NCI-H524 (cell line): Measurements from ENCODE around the gene SAT1.

ENCODE experiments used
- DNase-seq, 2 experiments: peaks; one replicate each; lab custom pipeline; 2025; lab: John Stamatoyannopoulos, UW

SAT1 gene

GRCh38 chrX:23776363-23776762 lies 6.6 kb upstream of the SAT1 start:
- no peak for DNase-seq

DNA sequence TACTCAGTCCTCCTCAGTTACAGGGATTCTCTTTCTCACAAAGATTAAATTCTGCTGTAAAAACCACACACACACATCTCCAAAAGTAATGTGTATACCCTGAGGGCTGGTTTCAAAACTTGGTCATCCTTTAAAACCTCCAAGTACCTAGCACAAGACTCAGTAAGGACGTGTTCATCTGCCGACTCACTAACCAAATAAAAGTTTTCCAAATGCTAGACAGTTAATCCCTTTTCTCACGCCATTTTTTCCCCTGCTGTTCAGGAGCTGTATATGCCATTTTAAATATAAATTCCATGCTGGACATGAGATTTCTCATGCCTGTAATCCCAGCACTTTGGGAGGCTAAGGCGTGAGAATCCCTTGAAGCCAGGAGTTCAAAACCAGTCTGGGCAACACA lies 3.9 kb upstream of the SAT1 start:
- DNase-seq: peak in 1 of 2 experiments; percentile 3

- no peak for DNase-seq
Measured at GRCh38 chrX:23782455-23782854, 518 bp upstream of the SAT1 start.

- DNase-seq: no peak
Measured at GRCh38 chrX:23783589-23784469, 856 bp downstream of the SAT1 start.

DNA sequence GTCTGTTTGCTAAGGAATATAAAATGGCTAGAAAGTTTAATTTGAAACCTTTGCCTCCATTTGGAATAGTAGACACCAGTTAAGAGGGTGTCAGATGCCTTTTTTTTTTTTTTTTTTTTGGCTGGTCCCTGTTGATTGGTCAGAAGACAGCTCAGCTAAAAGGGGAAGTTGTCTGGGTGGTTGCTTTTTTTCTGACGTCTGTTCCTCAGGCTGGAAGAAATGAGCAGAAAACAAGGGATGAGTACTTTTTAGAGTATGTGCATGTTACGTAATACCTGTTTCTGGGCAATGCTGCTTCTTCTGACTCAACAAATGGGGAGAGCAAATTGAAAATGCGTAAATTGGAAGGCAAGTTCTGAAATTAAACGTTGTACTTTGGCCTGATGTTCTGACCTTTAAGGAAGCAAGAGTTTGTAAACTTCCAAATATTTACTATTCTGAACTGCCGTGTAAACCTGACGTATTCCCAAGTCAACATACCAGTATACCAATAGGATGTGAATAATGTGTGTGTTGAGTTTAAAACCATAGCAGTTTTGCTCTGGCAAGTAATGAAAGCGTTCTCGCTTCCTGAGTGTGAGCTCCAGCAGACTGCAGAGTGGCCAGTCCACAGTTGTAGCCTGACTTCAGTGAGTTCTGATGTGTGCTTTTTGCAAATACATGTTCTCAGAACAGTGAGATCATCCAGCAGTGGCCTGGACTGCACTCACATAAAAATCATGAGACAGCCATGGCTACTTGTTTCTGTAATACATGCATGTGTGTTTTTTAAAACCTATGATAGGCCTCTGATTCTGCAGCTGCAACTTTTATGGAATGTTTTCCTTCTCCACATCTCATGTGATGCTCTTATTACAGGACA lies 1.7 kb downstream of the SAT1 start:
- DNase-seq: no peak

- no peak for DNase-seq
Measured at GRCh38 chrX:23785580-23785979, 2.6 kb downstream of the SAT1 start.

DNA sequence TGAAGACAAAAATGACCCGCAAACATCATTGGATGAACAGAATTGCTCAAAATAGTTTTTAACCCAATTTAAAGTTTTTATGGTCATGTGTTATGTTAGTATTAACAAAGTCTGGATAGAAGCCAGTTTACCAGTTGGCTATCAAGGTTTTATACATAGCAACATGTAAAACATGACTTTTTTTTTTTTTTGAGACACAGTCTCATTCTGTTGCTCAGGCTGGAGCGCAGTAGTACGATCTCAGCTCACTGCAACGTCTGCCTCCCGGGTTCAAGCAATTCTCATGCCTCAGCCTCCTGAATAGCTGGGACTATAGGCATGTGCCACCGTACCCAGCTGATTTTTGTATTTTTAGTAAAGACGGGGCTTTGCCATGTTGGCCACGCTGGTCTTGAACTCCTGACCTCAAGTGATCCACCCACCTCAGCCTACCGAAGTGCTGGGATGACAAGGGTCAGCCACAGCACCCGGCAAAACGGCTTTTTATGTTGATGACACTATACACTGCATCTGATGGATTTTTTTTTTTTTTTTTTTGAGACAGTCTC lies 3.4 kb downstream of the SAT1 start:
- no peak for DNase-seq

GRCh38 chrX:23787745-23788118 lies 4.8 kb downstream of the SAT1 start:
- DNase-seq: no peak

GRCh38 chrX:23788521-23788920 lies 5.5 kb downstream of the SAT1 start:
- DNase-seq: no peak

- DNase-seq: no peak
Measured at GRCh38 chrX:23788946-23789345, 6.0 kb downstream of the SAT1 start.

DNA sequence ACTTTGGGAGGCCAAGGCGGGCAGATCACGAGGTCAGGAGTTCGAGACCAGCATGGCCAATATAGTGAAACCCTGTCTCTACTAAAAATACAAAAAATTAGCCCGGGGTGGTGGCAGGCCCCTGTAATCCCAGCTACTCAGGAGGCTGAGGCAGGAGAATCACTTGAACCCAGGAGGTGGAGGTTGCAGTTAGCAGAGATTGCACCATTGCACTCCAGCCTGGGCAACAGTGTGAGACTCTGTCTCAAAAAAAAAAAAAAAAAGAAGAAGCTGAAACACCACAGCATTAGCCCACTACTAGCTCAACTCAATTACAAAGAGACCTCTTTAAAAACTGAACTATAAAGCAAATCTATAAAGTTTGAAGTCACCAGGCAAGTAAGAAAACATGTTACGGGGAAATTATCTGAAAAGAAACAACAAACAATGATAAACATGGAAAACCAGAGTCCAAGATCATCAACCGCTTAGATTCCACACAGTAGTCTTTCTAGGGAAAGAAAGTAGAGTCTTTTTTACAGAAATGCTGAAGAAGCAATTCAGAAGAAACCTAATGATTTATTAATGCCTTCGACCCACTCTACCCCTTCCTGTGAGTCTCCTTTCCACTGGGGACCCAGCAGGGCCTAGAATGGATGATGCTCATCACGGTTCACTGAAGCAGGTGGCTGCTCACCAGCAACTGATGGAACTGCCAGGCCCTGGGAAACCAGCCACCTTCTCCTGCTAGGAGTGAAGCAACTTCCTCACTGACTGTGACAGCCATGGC lies 6.6 kb downstream of the SAT1 start:
- DNase-seq: no peak

DNA sequence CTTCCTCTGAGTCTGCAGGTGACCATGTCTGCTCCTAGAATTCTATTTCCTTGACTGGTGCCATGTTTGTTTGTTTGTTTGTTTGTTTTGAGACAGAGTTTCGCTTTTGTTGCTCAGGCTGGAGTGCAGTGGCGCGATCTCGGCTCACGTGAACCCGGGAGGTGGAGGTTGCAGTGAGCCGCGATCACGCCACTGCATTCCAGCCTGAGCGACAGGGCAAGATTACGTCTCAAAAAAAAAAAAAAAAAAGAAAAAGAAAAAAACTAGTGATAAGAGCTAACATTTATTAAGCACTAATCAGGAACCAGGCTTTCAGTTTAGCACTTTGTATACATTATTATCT lies 7.2 kb downstream of the SAT1 start:
- DNase-seq: no peak

- DNase-seq: peak; percentile 81 to 84
Measured at GRCh38 chrX:23792861-23793553, 10.0 kb downstream of the SAT1 start.

- DNase-seq: no peak
Measured at GRCh38 chrX:23795221-23795620, 12.2 kb downstream of the SAT1 start.

GRCh38 chrX:23797371-23798128 lies 14.6 kb downstream of the SAT1 start:
- DNase-seq: no peak

GRCh38 chrX:23799469-23800065 lies 16.6 kb downstream of the SAT1 start:
- DNase-seq: no peak

- no peak for DNase-seq
Measured at GRCh38 chrX:23802431-23802830, 19.5 kb downstream of the SAT1 start.

DNA sequence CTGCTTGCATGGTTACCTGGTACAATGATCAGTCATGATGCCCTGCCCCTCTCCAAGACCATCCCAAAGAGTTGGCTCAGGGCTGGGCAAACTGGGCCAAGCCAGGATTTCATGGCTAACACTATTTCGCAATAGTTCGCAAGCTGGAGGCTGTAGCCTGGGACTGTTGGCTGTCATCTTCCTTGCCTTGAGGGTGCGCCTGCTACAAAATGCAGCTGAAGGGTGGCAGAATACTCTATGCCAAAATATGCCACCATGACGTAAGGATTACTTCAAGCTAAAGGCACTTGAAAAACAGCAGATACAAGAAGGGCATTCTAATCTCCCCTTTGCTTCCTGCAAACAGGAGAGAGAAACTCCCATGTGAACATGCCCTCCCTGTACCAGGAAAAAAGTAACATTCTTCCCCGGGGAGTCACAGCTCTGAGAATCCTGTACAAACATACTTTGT lies 21.0 kb downstream of the SAT1 start:
- DNase-seq: no peak

DNA sequence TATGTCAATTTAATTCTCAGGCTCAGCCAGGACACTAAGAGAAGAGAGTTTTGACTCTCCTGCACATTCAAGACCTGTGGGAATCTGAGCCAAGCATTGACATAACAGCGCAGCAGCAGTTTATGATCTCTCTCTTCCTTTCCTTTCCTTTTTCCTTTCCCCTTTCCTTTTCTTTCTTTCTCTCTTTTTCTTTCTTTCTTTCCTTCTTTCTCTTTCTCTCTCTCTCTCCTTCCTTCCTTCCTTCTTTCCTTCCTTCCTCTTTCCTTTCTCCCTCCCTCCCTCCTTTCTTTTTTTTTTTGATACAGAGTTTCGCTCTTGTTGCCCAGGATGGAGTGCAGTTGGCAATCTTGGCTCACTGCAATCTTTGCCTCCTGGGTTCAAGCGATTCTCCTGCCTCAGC lies 21.6 kb downstream of the SAT1 start:
- no peak for DNase-seq

DNA sequence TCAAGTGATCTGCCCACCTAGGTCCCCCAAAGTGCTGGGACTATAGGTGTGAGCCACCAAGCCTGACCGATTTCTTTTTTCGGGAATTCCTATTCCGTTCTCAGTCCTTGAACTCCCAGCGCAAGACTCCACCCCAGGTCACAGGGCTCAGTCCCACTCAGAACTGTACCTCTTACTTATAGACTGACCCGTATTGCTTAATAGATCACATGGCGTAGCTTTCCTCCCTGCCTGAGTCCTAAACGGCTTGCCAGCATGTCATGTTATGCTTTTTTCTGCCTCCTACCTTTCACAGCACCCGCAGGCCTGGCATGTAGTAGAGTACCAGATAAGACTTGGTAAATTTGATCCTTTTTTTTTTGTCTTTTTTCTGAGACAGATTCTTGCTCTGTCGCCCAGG lies 22.4 kb downstream of the SAT1 start:
- DNase-seq: no peak
